PC-9 (cell line): Measurements from ENCODE around the gene SPRED2. TPM values are rescaled to one million over a fixed set of nuclear protein-coding genes. Genes with fewer than 3 reads are reported as not detected.
A peak's percentile ranks its signal among the peaks of the same experiment; 100 is the strongest.

Source experiments
- BruUV-seq: library from RNA; stranded (reverse); fragments of 400-500 nt; replicated peaks from 2 replicates; lab custom pipeline; 2021; lab: Mats Ljungman, UMichigan
- CTCF ChIA-PET: fragments of 300-600 bp; sonication (Branson Sonifier 250); formaldehyde crosslinking; loops from one replicate; lab custom pipeline; 2022; ENCODE audit warnings: antibody characterized with exemption; lab: Charles Lee
- POLR2A ChIA-PET: fragments of 300-600 bp; sonication (Branson Sonifier 250); formaldehyde crosslinking; loops from one replicate; lab custom pipeline; 2022; ENCODE audit warnings: antibody characterized with exemption; ENCODE audit not compliant: unreplicated experiment; lab: Charles Lee
- DNase-seq, 2 experiments: peaks; one replicate each; pipeline versions ENCODE4 v3.0.0 to v3.0.0-alpha.2; 2015 to 2022; ENCODE audit warnings: mixed read lengths in 1 of 2
- H2AFZ ChIP-seq: fragments of 200-600 bp; sonication (generic); 2 replicates; pipeline ENCODE4 v1.8.1; 2017; ENCODE audit warnings: antibody characterized with exemption
- H3F3A ChIP-seq: fragments of 200-600 bp; sonication (generic); 2 replicates; pipeline ENCODE4 v1.8.1; 2017; ENCODE audit warnings: antibody characterized with exemption, mild to moderate bottlenecking, low read depth; ENCODE audit not compliant: insufficient read depth
- H3K27ac ChIP-seq: fragments of 200-600 bp; sonication (generic); 2 replicates; pipeline ENCODE4 v1.6.1; 2016; ENCODE audit warnings: mixed run types
- H3K27me3 ChIP-seq: fragments of 200-600 bp; sonication (generic); 2 replicates; pipeline ENCODE4 v1.6.1; 2016; ENCODE audit warnings: low read depth, mixed run types; ENCODE audit not compliant: insufficient read depth
- H3K36me3 ChIP-seq: fragments of 200-600 bp; sonication (generic); 2 replicates; pipeline ENCODE4 v1.6.1; 2016; ENCODE audit warnings: low read depth, mixed run types
- H3K4me1 ChIP-seq: fragments of 200-600 bp; sonication (generic); replicated peaks from 2 replicates; pipeline ENCODE4 v1.6.1; 2016; ENCODE audit warnings: mixed run types; ENCODE audit not compliant: insufficient read depth
- H3K4me2 ChIP-seq: fragments of 200-600 bp; sonication (generic); 2 replicates; pipeline ENCODE4 v1.6.1; 2017; ENCODE audit warnings: mixed run types
- H3K4me3 ChIP-seq: fragments of 200-600 bp; sonication (generic); 2 replicates; pipeline ENCODE4 v1.6.1; 2016; ENCODE audit warnings: mixed run types
- H3K79me2 ChIP-seq: fragments of 200-600 bp; sonication (generic); 2 replicates; pipeline ENCODE4 v1.6.1; 2017; ENCODE audit warnings: low read depth, mixed run types
- H3K9me2 ChIP-seq: fragments of 200-600 bp; sonication (generic); 2 replicates; pipeline ENCODE4 v1.8.1; 2017; ENCODE audit warnings: mild to moderate bottlenecking; ENCODE audit not compliant: insufficient read depth
- H3K9me3 ChIP-seq: fragments of 200-600 bp; sonication (generic); 2 replicates; pipeline ENCODE4 v1.8.1; 2016; ENCODE audit warnings: low read depth; ENCODE audit not compliant: insufficient read depth
- H4K20me1 ChIP-seq: fragments of 200-600 bp; sonication (generic); 2 replicates; pipeline ENCODE4 v1.8.1; 2017; ENCODE audit not compliant: insufficient read depth
- EZH2 ChIP-seq: fragments of 200-600 bp; sonication (generic); IDR thresholded peaks from 2 replicates; pipeline ENCODE4 v1.8.0; 2017; ENCODE audit warnings: antibody characterized with exemption, low read depth
- intact Hi-C: fragments of 100-400 bp; cut with micrococcal nuclease; formaldehyde crosslinking; loops from one replicate; pipeline ENCODE4 v1.10.0; 2022; ENCODE audit not compliant: unreplicated experiment
- total RNA-seq: library from RNA; stranded (reverse); gene quantifications from 2 replicates; pipeline ENCODE4 v1.2.3, GENCODE V29; 2021
- TF ChIP-seq, protein P1 (sequence below): fragments of 200-600 bp; sonication (generic); conservative IDR thresholded peaks from 2 replicates; pipeline ENCODE4 v1.6.1; 2017; ENCODE audit warnings: mixed run types, antibody characterized with exemption, mild to moderate bottlenecking, moderate library complexity

The SPRED2 gene
- total RNA-seq, 1 experiment from 2014 or later = 33.6 TPM

DNA sequence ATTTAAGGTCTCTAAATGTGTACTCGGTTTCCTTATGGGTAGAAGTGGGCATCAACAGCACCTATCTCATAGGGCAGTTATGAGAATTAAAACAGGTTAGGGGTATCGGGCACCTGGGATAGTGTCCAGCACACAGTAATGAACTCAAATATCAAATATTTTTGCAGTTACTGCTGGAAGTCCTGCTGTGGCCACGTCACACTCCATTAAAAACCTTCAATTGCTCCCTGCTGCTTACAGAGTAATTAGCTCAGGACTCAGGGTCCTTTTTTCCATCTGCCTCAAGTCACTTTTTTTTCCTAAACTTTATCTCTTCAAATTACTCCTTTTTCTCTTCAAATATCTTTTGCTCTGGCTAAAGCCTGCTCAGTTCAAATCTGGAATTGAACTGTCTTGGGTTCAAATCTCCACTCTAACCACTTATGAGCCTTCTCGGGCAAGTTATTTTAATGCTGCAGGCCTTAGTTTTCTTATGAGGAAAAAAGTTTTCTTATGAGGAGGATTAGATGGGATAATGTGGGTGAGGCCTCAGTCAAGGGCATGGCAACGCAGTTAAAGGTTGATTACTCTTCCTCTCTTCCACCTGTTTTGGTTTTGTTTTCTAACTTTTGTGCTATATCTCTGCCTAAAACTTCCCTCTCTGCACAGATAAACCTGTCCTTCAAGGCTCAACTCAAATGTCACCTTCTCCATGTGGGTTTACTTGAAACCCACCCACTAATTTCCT, 36.6 kb downstream of the SPRED2 start:
- H3K36me3 ChIP-seq = no peaks in the 10 kb centered on the region
- peaks cover 100% of the 10 kb centered on the region for H3K79me2 ChIP-seq
- DNase-seq = no peak
- H3K27me3 ChIP-seq = no peaks in the 10 kb centered on the region
- ChIA-PET POLR2A (interaction anchor here (0.8 kb wide), 1 partner anchor 18 kb away, joined by 8 read pairs; no protein-coding TSS in a partner anchor), CTCF (no interaction called here)
- TF ChIP-seq, protein P1, sequence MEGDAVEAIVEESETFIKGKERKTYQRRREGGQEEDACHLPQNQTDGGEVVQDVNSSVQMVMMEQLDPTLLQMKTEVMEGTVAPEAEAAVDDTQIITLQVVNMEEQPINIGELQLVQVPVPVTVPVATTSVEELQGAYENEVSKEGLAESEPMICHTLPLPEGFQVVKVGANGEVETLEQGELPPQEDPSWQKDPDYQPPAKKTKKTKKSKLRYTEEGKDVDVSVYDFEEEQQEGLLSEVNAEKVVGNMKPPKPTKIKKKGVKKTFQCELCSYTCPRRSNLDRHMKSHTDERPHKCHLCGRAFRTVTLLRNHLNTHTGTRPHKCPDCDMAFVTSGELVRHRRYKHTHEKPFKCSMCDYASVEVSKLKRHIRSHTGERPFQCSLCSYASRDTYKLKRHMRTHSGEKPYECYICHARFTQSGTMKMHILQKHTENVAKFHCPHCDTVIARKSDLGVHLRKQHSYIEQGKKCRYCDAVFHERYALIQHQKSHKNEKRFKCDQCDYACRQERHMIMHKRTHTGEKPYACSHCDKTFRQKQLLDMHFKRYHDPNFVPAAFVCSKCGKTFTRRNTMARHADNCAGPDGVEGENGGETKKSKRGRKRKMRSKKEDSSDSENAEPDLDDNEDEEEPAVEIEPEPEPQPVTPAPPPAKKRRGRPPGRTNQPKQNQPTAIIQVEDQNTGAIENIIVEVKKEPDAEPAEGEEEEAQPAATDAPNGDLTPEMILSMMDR = no peak
- TF ChIP-seq EZH2 = no peak
- peak overlapping the region; percentile 7; the same call in 1 of the 2 replicates for H3K4me3 ChIP-seq
- no peaks in the 10 kb centered on the region for H3K9me2 ChIP-seq
- H2AFZ ChIP-seq = no peak overlapping the region
- peaks cover 32% of the 10 kb centered on the region; the same call in 1 of the 2 replicates for H3F3A ChIP-seq
- intact Hi-C loops = no loop called here
- H3K4me1 ChIP-seq = peaks cover 46% of the 10 kb centered on the region
- H4K20me1 ChIP-seq = no peaks in the 10 kb centered on the region; the same call in none of the 2 replicates
- no TSS peak for BruUV-seq
- no peaks in the 10 kb centered on the region for H3K9me3 ChIP-seq
- peak overlapping the region; percentile 59 for H3K27ac ChIP-seq
- H3K4me2 ChIP-seq = peak overlapping the region; percentile 58

DNA sequence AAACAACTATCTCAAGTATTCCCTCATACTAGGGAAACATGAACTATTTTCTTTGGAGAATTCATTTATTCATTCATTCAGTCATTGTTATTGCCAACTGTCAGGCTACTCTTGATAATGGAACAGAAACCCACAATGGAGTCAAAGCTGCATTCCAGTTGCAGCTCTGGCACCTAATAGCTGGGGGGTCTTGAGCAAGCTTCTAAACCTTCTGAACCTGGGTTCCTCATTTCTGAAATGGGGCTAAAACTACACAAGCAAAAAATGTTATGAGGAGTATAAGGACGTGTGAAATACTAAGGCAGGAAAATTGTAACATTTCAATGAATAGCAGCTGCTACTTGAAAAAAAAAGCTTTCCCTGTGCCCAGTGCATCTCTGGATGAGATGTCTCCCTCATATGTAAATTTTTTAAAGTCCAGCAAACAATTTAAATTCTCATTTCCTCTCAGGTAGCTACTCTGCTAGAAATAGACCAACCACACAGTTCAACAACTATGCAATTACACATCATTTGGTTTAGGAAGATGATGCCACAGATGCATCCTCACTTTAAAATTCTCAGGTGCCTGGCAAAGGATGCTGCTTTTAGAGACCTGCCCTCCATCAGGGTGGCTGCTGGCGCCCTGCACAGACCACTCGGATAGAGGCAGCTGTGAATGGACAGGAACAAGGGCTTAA, 38.5 kb downstream of the SPRED2 start:
- Histone ChIP-seq H3K9me3 (no peaks in the 10 kb centered on the region), H3K4me3 (no peak overlapping the region), H3F3A (peaks cover 32% of the 10 kb centered on the region; the same call in 1 of the 2 replicates), H3K27ac (no peak overlapping the region), H4K20me1 (peaks cover 6% of the 10 kb centered on the region), H3K4me1 (peaks cover 46% of the 10 kb centered on the region), H3K4me2 (no peak overlapping the region), H3K9me2 (no peaks in the 10 kb centered on the region), H3K79me2 (peaks cover 100% of the 10 kb centered on the region), H3K27me3 (no peaks in the 10 kb centered on the region), H2AFZ (no peak overlapping the region), H3K36me3 (no peaks in the 10 kb centered on the region)
- ChIA-PET CTCF (no interaction called here), POLR2A (no interaction called here)
- TF ChIP-seq, protein P1 = no peak
- no peak for TF ChIP-seq EZH2
- intact Hi-C loops = no loop called here
- no TSS peak for BruUV-seq
- no peak for DNase-seq

DNA sequence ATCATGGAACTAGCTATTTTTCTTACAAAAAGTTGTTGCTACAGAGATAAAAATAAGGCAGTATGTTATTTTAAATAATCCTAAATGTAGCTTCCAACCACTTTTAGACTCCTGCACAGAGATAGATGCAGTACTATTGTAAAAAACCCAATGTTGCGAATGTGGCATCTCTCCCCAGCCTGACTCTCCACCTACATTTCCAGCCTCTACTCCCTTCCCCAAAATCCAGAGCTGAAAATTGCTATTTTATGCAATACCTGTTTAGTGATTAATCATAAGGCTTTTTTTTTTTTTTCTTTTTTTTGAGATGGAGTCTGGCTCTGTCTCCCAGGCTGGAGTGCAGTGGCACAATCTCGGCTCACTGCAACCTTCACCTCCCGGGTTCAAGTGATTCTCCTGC, 39.4 kb downstream of the SPRED2 start:
- H3K36me3 ChIP-seq = no peaks in the 10 kb centered on the region
- ChIA-PET POLR2A (no interaction called here), CTCF (no interaction called here)
- intact Hi-C loops = no loop called here
- no peak overlapping the region for H3K27ac ChIP-seq
- no peaks in the 10 kb centered on the region for H3K9me3 ChIP-seq
- no peaks in the 10 kb centered on the region for H3K9me2 ChIP-seq
- H3K4me1 ChIP-seq = peaks cover 42% of the 10 kb centered on the region
- H3K4me3 ChIP-seq = no peak overlapping the region
- DNase-seq = no peak
- H2AFZ ChIP-seq = no peak overlapping the region
- H3K4me2 ChIP-seq = no peak overlapping the region
- TF ChIP-seq, protein P1 = no peak
- no peak for TF ChIP-seq EZH2
- H3F3A ChIP-seq = peaks cover 31% of the 10 kb centered on the region; the same call in 1 of the 2 replicates
- peaks cover 6% of the 10 kb centered on the region for H4K20me1 ChIP-seq
- H3K27me3 ChIP-seq = no peaks in the 10 kb centered on the region
- BruUV-seq = no TSS peak
- peaks cover 100% of the 10 kb centered on the region for H3K79me2 ChIP-seq
